ENCODE measurements around the gene SCYGR3. TPM values are rescaled to one million over a fixed set of nuclear protein-coding genes. Genes with fewer than 3 reads are reported as not detected.

Gene SCYGR3
- total and polyA plus RNA-seq, 2 of the 13 experiments (the other 11 are each of a cell fraction or from before 2014, with no cell fraction given): not detected

GRCh38 chr2:227642656-227643055 is 28.0 kb upstream of the SCYGR3 start:
- 0 out of 6 replicates have a peak overlapping the region, but pooled peaks of 1 of the 3 experiments have one; percentile 8 for H3K4me3 ChIP-seq (replicated peaks in 1 of 3; ENCODE audit: insufficient read depth in 1 of 3, low read depth in 2 of 3, low read length in 3 of 3)
- H3K4me2 ChIP-seq (ENCODE audit: low read depth, low read length): peak overlapping the region; percentile 55
- BruUV-seq (replicated peaks): no TSS peak
- intact Hi-C loops (cut with micrococcal nuclease; ENCODE audit: unreplicated experiment) (loop anchor here (5.0 kb wide), 1 partner anchor 170 kb away; the partner anchor contains the start of gene CCL20), in situ Hi-C loops (cut with HindIII; ENCODE audit: extremely low pct_ligation_motif_present, low pct_unique_long_range_greater_than_20kb) (no loop called here)
- TF ChIP-seq FIP1L1 (IDR thresholded peaks at IDR 0.05; ENCODE audit: borderline replicate concordance, insufficient read depth, low read depth, low read length): no peak
- peak; percentile 7 for TF ChIP-seq TEAD3 (CRISPR knock-in tag; optimal IDR thresholded peaks at IDR 0.05; ENCODE audit: borderline replicate concordance)
- TF ChIP-seq EP300 (IDR thresholded peaks at IDR 0.05; ENCODE audit: low read depth in 2 of 2, low read length in 2 of 2): peak in 1 of 2 experiments; percentile 18; a peak in 1 of 4 replicates
- no peak for TF ChIP-seq EP300 (CRISPR knock-in tag; IDR thresholded peaks at IDR 0.05; ENCODE audit: borderline replicate concordance)
- no peak for TF ChIP-seq ZSCAN21 (CRISPR knock-in tag; IDR thresholded peaks at IDR 0.05; ENCODE audit: borderline replicate concordance)
- TF ChIP-seq RAD51 (IDR thresholded peaks at IDR 0.05; ENCODE audit: borderline replicate concordance): no peak
- TF ChIP-seq HNF4G (IDR thresholded peaks at IDR 0.05; ENCODE audit: borderline replicate concordance, low read depth, low read length): 0 out of 2 replicates have a peak, but pooled peaks have one; percentile 7
- TF ChIP-seq HNF4G (CRISPR knock-in tag; IDR thresholded peaks at IDR 0.05; ENCODE audit: borderline replicate concordance, low read depth): no peak
- TF ChIP-seq, protein P1, sequence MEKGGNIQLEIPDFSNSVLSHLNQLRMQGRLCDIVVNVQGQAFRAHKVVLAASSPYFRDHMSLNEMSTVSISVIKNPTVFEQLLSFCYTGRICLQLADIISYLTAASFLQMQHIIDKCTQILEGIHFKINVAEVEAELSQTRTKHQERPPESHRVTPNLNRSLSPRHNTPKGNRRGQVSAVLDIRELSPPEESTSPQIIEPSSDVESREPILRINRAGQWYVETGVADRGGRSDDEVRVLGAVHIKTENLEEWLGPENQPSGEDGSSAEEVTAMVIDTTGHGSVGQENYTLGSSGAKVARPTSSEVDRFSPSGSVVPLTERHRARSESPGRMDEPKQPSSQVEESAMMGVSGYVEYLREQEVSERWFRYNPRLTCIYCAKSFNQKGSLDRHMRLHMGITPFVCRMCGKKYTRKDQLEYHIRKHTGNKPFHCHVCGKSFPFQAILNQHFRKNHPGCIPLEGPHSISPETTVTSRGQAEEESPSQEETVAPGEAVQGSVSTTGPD (CRISPR knock-in tag; IDR thresholded peaks at IDR 0.05): no peak
- no peak for TF ChIP-seq ZC3H4 (CRISPR knock-in tag; IDR thresholded peaks at IDR 0.05; ENCODE audit: borderline replicate concordance)
- TF ChIP-seq CCAR2 (optimal IDR thresholded peaks at IDR 0.05; ENCODE audit: low read depth, low read length): no peak
- no peak overlapping the region for H2AFZ ChIP-seq (ENCODE audit: low read length)
- no peaks in the 10 kb centered on the region for H3K79me2 ChIP-seq (ENCODE audit: insufficient read depth, low read length)
- no peaks in the 10 kb centered on the region for H3K9me3 ChIP-seq (ENCODE audit: low read length)
- peak overlapping the region; percentile 19; the same call in 1 of the 2 replicates for H3K9ac ChIP-seq (ENCODE audit: insufficient read depth, low read depth, low read length)
- no peak for ATAC-seq
- POLR2A ChIA-PET: no interaction called here
- no peaks in the 10 kb centered on the region for H3K27me3 ChIP-seq (ENCODE audit: control insufficient read depth in 1 of 2, insufficient read depth in 2 of 2, low read length in 2 of 2)
- WGBS (ENCODE audit: low lambda C conversion rate): 8% methylated on average over 2 of the region's 2 CpGs
- no peaks in the 10 kb centered on the region for H4K20me1 ChIP-seq (ENCODE audit: insufficient read depth, low read length)
- H3K36me3 ChIP-seq (replicated peaks in 1 of 2; ENCODE audit: control insufficient read depth in 1 of 2, insufficient read depth in 2 of 2, low read length in 2 of 2): no peaks in the 10 kb centered on the region
- FAIRE-seq: no peak
- H3K4me1 ChIP-seq (ENCODE audit: insufficient read depth, low read length): peaks cover 38% of the 10 kb centered on the region
- CTCF ChIA-PET (ENCODE audit: low intra/inter-chr PET ratio, low total read pairs): no interaction called here
- no peak overlapping the region for H3K27ac ChIP-seq (ENCODE audit: extremely low read length, insufficient read depth, low read length)
- DNase-seq (ENCODE audit: low spot score): peak; percentile 45
